HepG2 (cell line): ENCODE data around the gene ODAD4. TPM values are rescaled to one million over a fixed set of nuclear protein-coding genes. Genes with fewer than 3 reads are reported as not detected.

ENCODE experiments used
- CREBL2 ChIP-seq: sonication (generic); formaldehyde crosslinking; IDR thresholded peaks from 2 replicates; pipeline ENCODE4 v1.8.1; 2023; ENCODE audit warnings: missing genetic modification reagents, mild to moderate bottlenecking, borderline replicate concordance
- EP300 ChIP-seq, 3 experiments: sonication (generic) in 1 of 3; formaldehyde crosslinking in 1 of 3; IDR thresholded peaks; 2 replicates each; pipeline versions ENCODE4 v1.5.1 to v1.6.1; 2011 to 2020; ENCODE audit warnings: low read depth in 2 of 3, low read length in 2 of 3, borderline replicate concordance in 1 of 3, improper control_type of control experiment in 1 of 3, mild to moderate bottlenecking in 1 of 3, missing genetic modification reagents in 1 of 3, moderate library complexity in 1 of 3
- FOSL2 ChIP-seq: sonication (generic); formaldehyde crosslinking; IDR thresholded peaks from 2 replicates; pipeline ENCODE4 v1.4.0; 2020; ENCODE audit warnings: missing genetic modification reagents
- MLLT10 ChIP-seq: sonication (generic); formaldehyde crosslinking; IDR thresholded peaks from 2 replicates; pipeline ENCODE4 v1.4.0; 2020; ENCODE audit warnings: missing genetic modification reagents
- MTF2 ChIP-seq: sonication (generic); formaldehyde crosslinking; IDR thresholded peaks from 2 replicates; pipeline ENCODE4 v1.5.0; 2020; ENCODE audit warnings: missing genetic modification reagents, borderline replicate concordance
- NFKBIZ ChIP-seq: IDR thresholded peaks from 2 replicates; pipeline ENCODE4 v1.6.1; 2018; ENCODE audit warnings: missing genetic modification reagents, missing compliant biosample characterization
- PAX8 ChIP-seq: sonication (generic); formaldehyde crosslinking; IDR thresholded peaks from 2 replicates; pipeline ENCODE4 v1.8.0; 2022; ENCODE audit warnings: mild to moderate bottlenecking, missing genetic modification reagents, borderline replicate concordance
- REXO4 ChIP-seq: sonication (generic); formaldehyde crosslinking; IDR thresholded peaks from 2 replicates; pipeline ENCODE4 v1.8.0; 2022; ENCODE audit warnings: missing genetic modification reagents, mild to moderate bottlenecking, borderline replicate concordance
- RFXAP ChIP-seq: sonication (generic); formaldehyde crosslinking; IDR thresholded peaks from 2 replicates; pipeline ENCODE4 v1.4.0; 2020; ENCODE audit warnings: missing genetic modification reagents, borderline replicate concordance
- ZBTB10 ChIP-seq: sonication (generic); formaldehyde crosslinking; IDR thresholded peaks from 2 replicates; pipeline ENCODE4 v1.4.0; 2020; ENCODE audit warnings: missing genetic modification reagents, borderline replicate concordance
- ZNF619 ChIP-seq: sonication (generic); formaldehyde crosslinking; IDR thresholded peaks from 2 replicates; pipeline ENCODE4 v1.4.0; 2020; ENCODE audit warnings: mild to moderate bottlenecking, missing genetic modification reagents
- polyA plus RNA-seq, 8 experiments: library from polyadenylated mRNA; depleted of rRNA in 3 of 8; stranded (reverse) in 7 of 8; unstranded in 1 of 8; fragments of >200 nt; fragmentation: Illumina TruSeq in 4 of 8; extraction: Trizol in 4 of 8; gene quantifications; 2 replicates each; pipeline versions ENCODE4 v1.2.1 to v1.2.3, GENCODE V29; 2011 to 2016; ENCODE audit warnings: low read depth in 4 of 8, missing spikeins in 1 of 8, mixed read lengths in 1 of 8; ENCODE audit not compliant: insufficient read depth in 1 of 8
- total RNA-seq, 5 experiments: library from RNA; depleted of rRNA; stranded (reverse); fragments of >200 nt; fragmentation: Illumina TruSeq; extraction: Trizol; gene quantifications; 2 replicates each; pipeline ENCODE4 v1.2.3, GENCODE V29; 2016; ENCODE audit warnings: low read depth in 1 of 5
- TF ChIP-seq, protein P1 (sequence below): sonication (generic); formaldehyde crosslinking; IDR thresholded peaks from 2 replicates; pipeline ENCODE4 v1.4.0; 2020; ENCODE audit warnings: missing genetic modification reagents
- TF ChIP-seq, protein P2 (sequence below): sonication (generic); formaldehyde crosslinking; IDR thresholded peaks from 2 replicates; pipeline ENCODE4 v1.4.0; 2020; ENCODE audit warnings: mild to moderate bottlenecking, missing genetic modification reagents

The ODAD4 gene
- total and polyA plus RNA-seq, 2 of the 13 experiments (the other 11 are each of a cell fraction or from before 2014, with no cell fraction given) = 0.48 to 0.53 TPM

- TF ChIP-seq, protein P1, sequence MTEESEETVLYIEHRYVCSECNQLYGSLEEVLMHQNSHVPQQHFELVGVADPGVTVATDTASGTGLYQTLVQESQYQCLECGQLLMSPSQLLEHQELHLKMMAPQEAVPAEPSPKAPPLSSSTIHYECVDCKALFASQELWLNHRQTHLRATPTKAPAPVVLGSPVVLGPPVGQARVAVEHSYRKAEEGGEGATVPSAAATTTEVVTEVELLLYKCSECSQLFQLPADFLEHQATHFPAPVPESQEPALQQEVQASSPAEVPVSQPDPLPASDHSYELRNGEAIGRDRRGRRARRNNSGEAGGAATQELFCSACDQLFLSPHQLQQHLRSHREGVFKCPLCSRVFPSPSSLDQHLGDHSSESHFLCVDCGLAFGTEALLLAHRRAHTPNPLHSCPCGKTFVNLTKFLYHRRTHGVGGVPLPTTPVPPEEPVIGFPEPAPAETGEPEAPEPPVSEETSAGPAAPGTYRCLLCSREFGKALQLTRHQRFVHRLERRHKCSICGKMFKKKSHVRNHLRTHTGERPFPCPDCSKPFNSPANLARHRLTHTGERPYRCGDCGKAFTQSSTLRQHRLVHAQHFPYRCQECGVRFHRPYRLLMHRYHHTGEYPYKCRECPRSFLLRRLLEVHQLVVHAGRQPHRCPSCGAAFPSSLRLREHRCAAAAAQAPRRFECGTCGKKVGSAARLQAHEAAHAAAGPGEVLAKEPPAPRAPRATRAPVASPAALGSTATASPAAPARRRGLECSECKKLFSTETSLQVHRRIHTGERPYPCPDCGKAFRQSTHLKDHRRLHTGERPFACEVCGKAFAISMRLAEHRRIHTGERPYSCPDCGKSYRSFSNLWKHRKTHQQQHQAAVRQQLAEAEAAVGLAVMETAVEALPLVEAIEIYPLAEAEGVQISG (CRISPR knock-in tag) = peak; percentile 94
- TF ChIP-seq MLLT10 (CRISPR knock-in tag) (no peak), ZBTB10 (peak; percentile 40; the same call in 1 of the 2 replicates), RFXAP (CRISPR knock-in tag) (peak; percentile 54), ZNF619 (CRISPR knock-in tag) (no peak), REXO4 (CRISPR knock-in tag) (peak; percentile 80; the same call in 1 of the 2 replicates), EP300 (IDR thresholded peaks at IDR 0.05; ENCODE audit: low read depth in 2 of 2, low read length in 2 of 2) (0 out of 4 replicates have a peak, but pooled peaks have one; percentile 22 to 33), EP300 (CRISPR knock-in tag; IDR thresholded peaks at IDR 0.05; ENCODE audit: borderline replicate concordance) (peak; percentile 30; the same call in 1 of the 2 replicates), CREBL2 (peak; percentile 85; the same call in 1 of the 2 replicates), MTF2 (no peak), FOSL2 (CRISPR knock-in tag) (peak; percentile 41), PAX8 (CRISPR knock-in tag) (no peak; the same call in 1 of the 2 replicates), NFKBIZ (CRISPR knock-in tag) (peak; percentile 46)
- TF ChIP-seq, protein P2, sequence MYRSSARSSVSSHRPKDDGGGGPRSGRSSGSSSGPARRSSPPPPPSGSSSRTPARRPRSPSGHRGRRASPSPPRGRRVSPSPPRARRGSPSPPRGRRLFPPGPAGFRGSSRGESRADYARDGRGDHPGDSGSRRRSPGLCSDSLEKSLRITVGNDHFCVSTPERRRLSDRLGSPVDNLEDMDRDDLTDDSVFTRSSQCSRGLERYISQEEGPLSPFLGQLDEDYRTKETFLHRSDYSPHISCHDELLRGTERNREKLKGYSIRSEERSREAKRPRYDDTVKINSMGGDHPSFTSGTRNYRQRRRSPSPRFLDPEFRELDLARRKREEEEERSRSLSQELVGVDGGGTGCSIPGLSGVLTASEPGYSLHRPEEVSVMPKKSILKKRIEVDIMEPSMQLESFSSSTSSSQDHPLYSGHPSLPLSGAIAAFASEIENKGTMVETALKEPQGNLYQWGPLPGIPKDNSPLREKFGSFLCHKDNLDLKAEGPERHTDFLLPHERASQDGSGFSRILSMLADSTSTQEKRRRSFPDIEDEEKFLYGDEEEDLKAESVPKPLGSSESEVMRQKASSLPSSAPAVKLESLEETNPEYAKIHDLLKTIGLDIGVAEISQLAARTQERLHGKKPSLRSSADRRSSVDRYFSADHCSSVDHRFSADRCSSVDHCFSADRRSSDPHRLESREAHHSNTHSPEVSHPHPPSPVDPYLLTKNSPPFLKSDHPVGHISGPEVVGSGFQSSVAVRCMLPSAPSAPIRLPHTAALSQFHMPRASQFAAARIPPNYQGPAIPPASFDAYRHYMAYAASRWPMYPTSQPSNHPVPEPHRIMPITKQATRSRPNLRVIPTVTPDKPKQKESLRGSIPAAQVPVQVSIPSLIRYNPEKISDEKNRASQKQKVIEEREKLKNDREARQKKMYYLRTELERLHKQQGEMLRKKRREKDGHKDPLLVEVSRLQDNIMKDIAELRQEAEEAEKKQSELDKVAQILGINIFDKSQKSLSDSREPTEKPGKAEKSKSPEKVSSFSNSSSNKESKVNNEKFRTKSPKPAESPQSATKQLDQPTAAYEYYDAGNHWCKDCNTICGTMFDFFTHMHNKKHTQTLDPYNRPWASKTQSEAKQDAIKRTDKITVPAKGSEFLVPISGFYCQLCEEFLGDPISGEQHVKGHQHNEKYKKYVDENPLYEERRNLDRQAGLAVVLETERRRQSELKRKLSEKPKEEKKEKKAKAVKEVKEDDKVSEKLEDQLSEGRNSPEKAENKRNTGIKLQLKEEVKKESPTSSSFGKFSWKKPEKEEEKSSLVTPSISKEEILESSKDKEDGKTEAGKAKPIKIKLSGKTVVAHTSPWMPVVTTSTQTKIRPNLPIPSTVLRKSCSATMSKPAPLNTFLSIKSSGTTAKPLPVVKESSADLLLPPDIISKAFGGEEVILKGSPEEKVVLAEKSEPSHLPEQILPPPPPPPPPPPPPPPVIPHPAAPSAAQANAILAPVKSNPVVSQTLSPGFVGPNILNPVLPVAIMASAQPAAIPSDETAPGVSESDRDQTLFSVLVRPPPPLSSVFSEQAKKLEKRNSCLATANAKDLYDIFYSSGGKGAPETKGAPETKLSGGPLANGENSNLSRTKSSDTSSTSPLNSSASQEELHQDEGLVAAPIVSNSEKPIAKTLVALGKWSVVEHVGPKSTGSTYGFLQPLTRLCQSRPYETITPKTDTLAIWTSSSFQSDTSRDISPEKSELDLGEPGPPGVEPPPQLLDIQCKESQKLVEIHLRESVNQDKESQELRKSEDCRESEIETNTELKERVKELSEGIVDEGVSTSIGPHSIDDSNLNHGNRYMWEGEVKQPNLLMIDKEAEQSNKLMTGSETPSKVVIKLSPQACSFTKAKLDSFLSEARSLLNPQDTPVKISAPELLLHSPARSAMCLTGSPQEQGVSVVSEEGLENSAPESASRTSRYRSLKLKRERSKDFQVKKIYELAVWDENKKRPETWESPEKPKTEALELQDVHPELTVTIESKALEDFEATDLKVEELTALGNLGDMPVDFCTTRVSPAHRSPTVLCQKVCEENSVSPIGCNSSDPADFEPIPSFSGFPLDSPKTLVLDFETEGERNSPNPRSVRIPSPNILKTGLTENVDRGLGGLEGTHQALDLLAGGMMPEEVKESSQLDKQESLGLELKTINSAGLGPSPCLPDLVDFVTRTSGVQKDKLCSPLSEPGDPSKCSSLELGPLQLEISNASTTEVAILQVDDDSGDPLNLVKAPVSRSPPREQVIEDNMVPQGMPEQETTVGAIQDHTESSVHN (CRISPR knock-in tag) = peak; percentile 88
Measured at GRCh38 chr17:41966463-41967140, 36.2 kb downstream of the ODAD4 start, which contains the start of gene CNP (continued).
